ENCODE data around the gene AXIN2.
A peak's percentile ranks its signal among the peaks of the same experiment; 100 is the strongest.

AXIN2 gene

GRCh38 chr17:65584604-65585521 lies 23.4 kb upstream of the AXIN2 start:
- DNase-seq (ENCODE audit: low read depth in 1 of 2, low spot score in 1 of 2) = no peak

DNA sequence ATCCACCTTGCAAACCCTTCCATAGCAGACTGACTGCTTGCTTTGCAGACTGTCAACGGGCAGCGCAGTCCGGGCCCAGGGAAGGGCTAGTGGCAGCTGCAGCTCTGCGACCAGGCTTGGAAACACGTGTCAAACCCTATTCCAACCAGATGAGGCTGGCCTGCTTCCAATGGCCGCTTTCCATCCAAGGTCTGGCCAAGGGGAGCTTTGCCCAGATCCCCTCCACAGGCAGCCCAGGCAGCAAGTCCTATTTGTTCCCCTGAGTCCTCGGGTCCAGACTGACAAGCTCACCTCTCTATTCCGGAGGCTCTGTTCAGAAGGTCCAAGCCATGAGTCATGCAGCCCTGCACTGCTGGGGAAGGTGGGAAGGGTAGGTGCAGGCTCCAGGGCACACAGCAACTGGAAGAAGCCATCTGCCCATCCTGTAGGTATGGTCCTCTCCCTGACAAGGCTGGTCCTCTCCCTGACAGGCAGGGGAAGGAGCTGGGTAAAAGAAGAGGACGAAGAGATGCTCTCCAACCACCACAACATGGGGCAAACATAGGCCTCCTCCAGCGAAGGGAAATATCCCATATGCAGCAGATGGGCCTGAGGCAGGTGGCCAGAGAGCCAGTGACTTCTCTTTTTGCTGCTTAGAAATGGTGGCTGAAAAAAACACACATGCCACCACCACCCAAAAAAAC lies 22.6 kb upstream of the AXIN2 start:
- DNase-seq (ENCODE audit: low read depth in 1 of 2, low spot score in 1 of 2) = no peak

GRCh38 chr17:65576939-65577338 lies 15.5 kb upstream of the AXIN2 start:
- no peak for DNase-seq (ENCODE audit: low read depth in 1 of 2, low spot score in 1 of 2)

- DNase-seq (ENCODE audit: low read depth in 1 of 2, low spot score in 1 of 2) = no peak
Measured at GRCh38 chr17:65573282-65573602, 11.8 kb upstream of the AXIN2 start.

- no peak for DNase-seq (ENCODE audit: low read depth in 1 of 2, low spot score in 1 of 2)
Measured at GRCh38 chr17:65572581-65573281, 11.3 kb upstream of the AXIN2 start.

GRCh38 chr17:65572186-65572580 lies 10.7 kb upstream of the AXIN2 start:
- no peak for DNase-seq (ENCODE audit: low read depth in 1 of 2, low spot score in 1 of 2)

- DNase-seq (ENCODE audit: low read depth in 1 of 2, low spot score in 1 of 2) = no peak
Measured at GRCh38 chr17:65568918-65569317, 7.5 kb upstream of the AXIN2 start.

DNA sequence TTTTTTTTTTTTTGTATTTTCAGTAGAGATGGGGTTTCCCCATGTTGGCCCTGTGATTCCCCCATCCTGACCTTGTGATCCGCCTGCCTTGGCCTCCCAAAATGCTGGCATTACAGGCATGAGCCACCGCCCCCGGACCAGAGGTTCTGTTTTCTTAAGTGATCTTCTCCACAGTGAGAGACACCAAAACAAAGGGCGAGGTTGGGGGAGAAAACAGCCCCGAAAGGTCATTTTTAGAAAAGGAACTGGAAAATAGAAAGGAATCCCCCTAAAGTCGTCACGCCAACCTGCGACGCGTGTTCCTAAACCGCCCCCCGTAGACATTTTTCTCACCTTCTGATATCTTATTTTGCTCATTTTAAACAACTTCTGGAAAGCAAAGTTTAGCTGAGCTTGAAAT lies 6.1 kb upstream of the AXIN2 start:
- DNase-seq (ENCODE audit: low read depth in 1 of 2, low spot score in 1 of 2) = no peak

GRCh38 chr17:65565559-65565958 lies 4.1 kb upstream of the AXIN2 start:
- no peak for DNase-seq (ENCODE audit: low read depth in 1 of 2, low spot score in 1 of 2)

DNA sequence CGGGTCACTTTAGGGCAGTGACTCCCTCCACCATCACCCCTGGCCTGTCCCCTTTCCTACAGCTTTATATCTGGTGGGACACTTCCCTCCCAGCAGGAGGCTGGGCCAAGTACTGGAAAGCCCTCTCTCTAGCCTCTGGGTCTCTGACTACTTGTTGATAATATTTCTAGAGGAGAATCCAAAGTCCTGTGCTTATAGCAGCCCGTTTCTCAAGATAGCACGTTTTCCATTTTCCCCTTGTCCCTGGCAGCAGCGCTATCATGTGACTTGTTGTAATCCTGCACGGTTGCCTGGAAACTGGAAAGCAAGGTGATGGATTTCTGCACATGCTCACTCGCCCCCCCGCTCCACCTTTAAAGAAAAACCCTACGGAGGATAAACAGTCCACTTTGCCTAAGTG lies 3.3 kb upstream of the AXIN2 start:
- DNase-seq (ENCODE audit: low read depth in 1 of 2, low spot score in 1 of 2) = no peak

DNA sequence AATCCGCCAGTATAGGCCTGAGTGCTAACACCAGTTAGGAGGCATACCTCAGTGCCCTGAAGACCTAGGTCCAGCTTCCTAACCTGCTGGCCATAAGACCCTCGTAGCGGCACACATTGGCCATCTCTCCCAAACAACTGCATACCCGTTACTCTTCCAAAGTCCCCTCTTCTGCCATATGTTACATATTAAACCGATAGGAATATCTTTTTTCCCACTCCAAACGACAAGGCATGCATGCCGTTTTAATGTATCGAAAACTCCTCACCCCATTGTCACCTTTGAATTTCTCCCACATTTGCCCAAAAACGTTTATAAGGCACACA lies 721 bp upstream of the AXIN2 start:
- no peak for DNase-seq (ENCODE audit: low read depth in 1 of 2, low spot score in 1 of 2)

- DNase-seq (ENCODE audit: low read depth in 1 of 2, low spot score in 1 of 2) = peak; percentile 58 to 62
Measured at GRCh38 chr17:65560628-65561451, 608 bp downstream of the AXIN2 start.

DNA sequence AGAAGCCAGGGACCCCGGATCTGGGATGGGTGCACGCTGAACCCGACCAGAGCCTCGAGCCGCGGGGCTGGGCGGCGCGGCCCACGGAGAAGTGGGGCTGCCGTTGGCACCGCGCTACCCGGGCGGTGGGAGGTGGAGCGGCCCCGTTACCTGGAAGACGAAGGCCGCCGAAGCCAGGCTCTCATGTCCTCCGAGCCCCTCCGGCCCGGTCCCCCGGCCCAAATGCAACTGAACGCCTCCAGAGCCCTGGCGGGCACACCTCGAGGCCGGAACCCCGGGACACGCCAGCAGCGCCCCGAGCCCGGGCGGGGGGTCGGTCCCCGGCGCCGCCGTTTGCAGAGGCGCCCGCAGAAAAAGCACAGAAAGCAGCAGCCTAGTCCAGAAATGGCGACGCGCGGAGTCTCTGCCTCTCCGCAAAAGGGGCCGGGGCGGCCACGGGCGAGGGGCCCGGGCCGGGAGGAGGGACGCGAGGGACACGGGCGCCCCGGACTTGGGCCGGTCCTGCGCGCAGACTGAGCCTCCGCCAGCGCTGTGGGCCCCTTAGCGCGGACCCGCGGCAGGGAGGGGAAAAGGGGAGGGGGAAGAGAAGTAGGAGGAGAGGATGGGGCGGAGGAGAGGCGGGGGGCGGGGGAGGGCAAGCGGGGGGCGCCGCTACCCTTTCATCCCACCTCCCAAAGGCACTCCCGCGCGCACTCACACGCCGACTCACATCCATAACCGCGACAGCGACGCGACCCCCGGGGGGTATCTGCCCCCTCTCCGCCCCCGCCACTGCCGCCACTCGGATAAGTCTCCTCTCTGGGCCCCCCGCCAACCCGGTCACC lies 1.4 kb downstream of the AXIN2 start:
- no peak for DNase-seq (ENCODE audit: low read depth in 1 of 2, low spot score in 1 of 2)

DNA sequence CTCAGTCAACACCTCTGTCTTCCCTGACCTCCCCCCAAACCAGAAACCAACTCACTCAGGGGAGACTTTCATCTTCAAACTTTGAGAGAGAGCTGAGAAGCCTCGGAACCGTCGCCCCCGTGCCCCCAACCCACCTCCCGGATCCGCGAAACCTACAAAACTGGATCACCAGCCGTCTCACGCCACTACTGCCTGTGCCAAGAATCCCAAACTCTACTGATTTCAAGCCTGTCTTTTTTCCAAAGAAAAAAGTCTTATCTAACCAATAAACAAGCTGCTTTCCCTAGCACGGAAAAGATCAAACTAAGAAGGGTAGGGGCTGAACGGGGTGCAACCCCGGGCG lies 2.0 kb downstream of the AXIN2 start:
- DNase-seq (ENCODE audit: low read depth in 1 of 2, low spot score in 1 of 2) = no peak

DNA sequence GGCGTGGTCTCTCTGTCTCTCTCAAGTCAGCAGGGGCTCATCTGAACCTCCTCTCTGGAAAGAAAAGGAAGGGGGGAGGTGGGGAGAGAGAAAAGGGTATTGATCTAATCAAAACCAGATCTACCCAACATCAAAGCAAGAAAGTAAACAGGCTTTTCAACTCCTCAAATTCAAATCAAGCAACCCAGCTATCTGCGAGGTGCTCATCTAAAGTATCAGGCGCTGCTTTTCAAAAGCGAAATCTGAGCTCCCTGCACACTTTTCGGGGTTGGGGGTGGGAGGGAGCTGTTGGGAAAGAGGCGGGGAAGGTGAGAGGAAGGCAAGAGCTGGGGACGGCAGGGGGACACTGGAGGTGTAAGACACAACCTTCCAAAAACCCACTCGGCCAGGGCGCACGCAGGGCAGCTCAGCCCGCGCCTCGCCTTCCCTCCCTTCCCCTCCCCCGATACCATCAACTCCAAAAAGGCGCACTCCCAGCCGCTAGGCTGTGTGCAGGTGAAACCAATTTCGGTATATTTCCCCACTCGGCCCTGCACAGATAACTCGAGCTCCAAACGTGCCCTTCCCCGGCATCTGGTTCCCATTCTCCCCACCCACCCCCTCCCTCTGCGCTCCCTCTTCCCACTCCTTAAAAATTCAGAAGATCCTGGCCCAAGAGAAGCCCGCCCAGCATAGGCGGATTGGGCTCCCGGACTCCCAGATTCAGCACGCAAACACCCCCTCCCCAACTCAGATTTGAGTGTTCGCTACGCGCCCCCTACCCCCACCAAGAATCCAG lies 2.6 kb downstream of the AXIN2 start:
- DNase-seq (ENCODE audit: low read depth in 1 of 2, low spot score in 1 of 2) = no peak

- DNase-seq (ENCODE audit: low read depth in 1 of 2, low spot score in 1 of 2) = no peak
Measured at GRCh38 chr17:65558311-65558682, 3.2 kb downstream of the AXIN2 start.

GRCh38 chr17:65557349-65558310 lies 3.8 kb downstream of the AXIN2 start:
- DNase-seq (ENCODE audit: low read depth in 1 of 2, low spot score in 1 of 2) = no peak

GRCh38 chr17:65556910-65557348 lies 4.5 kb downstream of the AXIN2 start:
- no peak for DNase-seq (ENCODE audit: low read depth in 1 of 2, low spot score in 1 of 2)

Data from activated T-helper 1 cell treated with anti-CD3 and anti-CD28 coated beads, Interleukin-2, amount 50 U/mL, for 16 hours (primary cell).